GM18909 (cell line): Measurements from ENCODE around the gene APLF.
A peak's percentile ranks its signal among the peaks of the same experiment; 100 is the strongest.

Experiments used
- ATAC-seq: cut with Tn5 transposase; IDR thresholded peaks from one replicate; pipeline ENCODE4 v1.9.1; 2021; ENCODE audit warnings: mild to moderate bottlenecking; ENCODE audit not compliant: unreplicated experiment, poor library complexity

Gene APLF

GRCh38 chr2:68467077-68467960 lies at the start of gene APLF, which contains the start of gene FBXO48:
Gene APLF, plus strand, starts transcription at chr2:68467585. Its CDS starts 147 bp downstream, at chr2:68467732.
Gene FBXO48, minus strand, starts transcription at chr2:68467294. Its CDS starts 2,149 bp downstream, at chr2:68465145.
- ATAC-seq = peak; percentile 96

- ATAC-seq = no peak
Observed at GRCh38 chr2:68417926-68418325, 49.5 kb upstream of the APLF start.

GRCh38 chr2:68418419-68418818 lies 49.0 kb upstream of the APLF start:
- no peak for ATAC-seq

GRCh38 chr2:68418855-68419254 lies 48.5 kb upstream of the APLF start:
- ATAC-seq = no peak

- no peak for ATAC-seq
Observed at GRCh38 chr2:68420254-68420910, 47.0 kb upstream of the APLF start.

- ATAC-seq = peak; percentile 84
Observed at GRCh38 chr2:68423966-68424650, 43.3 kb upstream of the APLF start.

- ATAC-seq = no peak
Observed at GRCh38 chr2:68425503-68425902, 41.9 kb upstream of the APLF start.

- no peak for ATAC-seq
Observed at GRCh38 chr2:68426446-68426845, 40.9 kb upstream of the APLF start.

- no peak for ATAC-seq
Observed at GRCh38 chr2:68426848-68427579, 40.4 kb upstream of the APLF start.

- ATAC-seq = no peak
Observed at GRCh38 chr2:68428126-68428525, 39.3 kb upstream of the APLF start.

GRCh38 chr2:68428746-68429145 lies 38.6 kb upstream of the APLF start:
- no peak for ATAC-seq

- no peak for ATAC-seq
Observed at GRCh38 chr2:68429311-68429826, 38.0 kb upstream of the APLF start.

GRCh38 chr2:68431316-68431972 lies 35.9 kb upstream of the APLF start:
- ATAC-seq = no peak

- ATAC-seq = no peak
Observed at GRCh38 chr2:68432696-68433658, 34.4 kb upstream of the APLF start.

GRCh38 chr2:68434981-68435380 lies 32.4 kb upstream of the APLF start:
- ATAC-seq = no peak

- ATAC-seq = no peak
Observed at GRCh38 chr2:68435615-68436014, 31.8 kb upstream of the APLF start.

- no peak for ATAC-seq
Observed at GRCh38 chr2:68436270-68436669, 31.1 kb upstream of the APLF start.
